GM19043 (cell line): ENCODE data around the gene FGD2.

ENCODE experiments used
- ATAC-seq: cut with Tn5 transposase; IDR thresholded peaks from one replicate; pipeline ENCODE4 v1.9.1; 2021; ENCODE audit warnings: low read depth; ENCODE audit not compliant: unreplicated experiment

Gene FGD2, protein sequence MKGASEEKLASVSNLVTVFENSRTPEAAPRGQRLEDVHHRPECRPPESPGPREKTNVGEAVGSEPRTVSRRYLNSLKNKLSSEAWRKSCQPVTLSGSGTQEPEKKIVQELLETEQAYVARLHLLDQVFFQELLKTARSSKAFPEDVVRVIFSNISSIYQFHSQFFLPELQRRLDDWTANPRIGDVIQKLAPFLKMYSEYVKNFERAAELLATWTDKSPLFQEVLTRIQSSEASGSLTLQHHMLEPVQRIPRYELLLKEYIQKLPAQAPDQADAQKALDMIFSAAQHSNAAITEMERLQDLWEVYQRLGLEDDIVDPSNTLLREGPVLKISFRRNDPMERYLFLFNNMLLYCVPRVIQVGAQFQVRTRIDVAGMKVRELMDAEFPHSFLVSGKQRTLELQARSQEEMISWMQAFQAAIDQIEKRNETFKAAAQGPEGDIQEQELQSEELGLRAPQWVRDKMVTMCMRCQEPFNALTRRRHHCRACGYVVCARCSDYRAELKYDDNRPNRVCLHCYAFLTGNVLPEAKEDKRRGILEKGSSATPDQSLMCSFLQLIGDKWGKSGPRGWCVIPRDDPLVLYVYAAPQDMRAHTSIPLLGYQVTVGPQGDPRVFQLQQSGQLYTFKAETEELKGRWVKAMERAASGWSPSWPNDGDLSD

DNA sequence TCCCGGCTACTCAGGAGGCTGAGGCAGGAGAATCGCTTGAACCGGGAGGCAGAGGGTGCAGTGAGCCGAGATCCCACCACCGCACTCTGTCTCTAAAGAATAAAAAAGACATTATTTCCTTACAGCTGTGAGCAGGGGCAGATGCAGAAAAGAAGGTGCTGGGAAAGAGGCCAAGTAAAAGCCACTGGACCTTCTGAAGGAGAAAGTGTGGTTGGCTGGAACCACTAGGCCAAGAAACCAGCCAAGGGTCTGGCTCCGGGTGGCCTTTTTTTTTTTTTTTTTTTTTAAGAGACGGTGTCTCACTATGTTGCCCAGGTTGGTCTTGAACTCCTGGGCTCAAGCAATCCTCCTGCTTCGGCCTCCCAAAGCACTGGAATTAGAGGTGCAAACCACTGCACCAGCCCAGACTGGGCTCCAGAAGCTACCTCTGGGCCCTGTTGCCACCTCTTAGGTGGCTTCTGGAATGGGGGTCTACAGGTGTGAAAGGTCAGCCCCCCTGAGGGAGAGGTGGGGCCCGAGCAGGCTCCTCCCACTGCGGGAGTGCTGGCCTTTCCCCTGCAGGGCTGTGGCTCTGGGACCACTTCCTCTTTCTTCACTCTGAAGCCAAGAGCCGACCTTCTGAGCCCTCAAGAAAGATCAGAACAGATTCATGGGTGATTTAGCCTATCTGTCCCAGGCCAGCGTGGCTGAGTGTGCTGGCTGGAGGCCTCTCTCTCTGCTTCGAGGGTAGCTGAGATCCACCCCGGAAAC lies at the start of gene FGD2:
Gene FGD2 (plus strand): TSS at position 595 of the 750 bp plus-strand sequence. CDS start 163 bp downstream, outside the sequence.
- ATAC-seq, result peak; percentile 64

DNA sequence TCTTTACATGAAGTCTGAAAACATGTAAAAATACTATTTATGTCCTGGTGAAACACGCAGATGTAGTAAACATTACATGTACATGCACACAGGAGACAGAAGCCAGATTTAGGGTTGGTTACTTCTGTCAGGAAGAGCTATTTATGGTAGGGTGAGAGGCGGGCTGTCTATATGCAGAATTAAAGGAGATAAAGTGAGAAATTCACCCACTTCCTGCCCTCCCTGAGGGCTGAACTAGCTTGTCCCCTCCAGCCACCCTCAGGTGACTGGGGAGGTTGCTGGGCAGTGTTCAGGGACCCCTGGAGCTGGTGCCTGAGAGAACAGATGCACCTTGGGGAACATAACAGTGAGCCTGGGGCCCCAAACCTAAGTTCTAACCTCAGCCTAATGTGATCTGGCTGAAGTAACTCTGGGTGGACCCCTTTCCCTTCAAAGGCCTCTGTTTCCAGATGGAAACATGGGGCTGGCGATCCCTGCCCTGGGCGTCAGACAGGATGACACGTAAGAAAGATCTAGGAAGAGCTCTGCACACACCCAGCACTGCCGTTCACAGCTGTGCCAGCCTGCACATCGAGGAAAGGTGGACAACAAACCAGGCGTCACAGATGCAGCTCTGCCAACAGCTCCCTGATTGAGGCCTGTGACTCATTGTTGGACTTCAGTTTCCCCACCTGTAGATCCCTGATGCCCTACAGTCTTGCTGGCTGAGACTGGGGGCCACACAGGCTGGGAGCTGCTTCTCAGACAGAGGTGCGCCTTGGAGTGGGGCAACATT lies 49.6 kb upstream of the FGD2 start:
- ATAC-seq, result no peak

DNA sequence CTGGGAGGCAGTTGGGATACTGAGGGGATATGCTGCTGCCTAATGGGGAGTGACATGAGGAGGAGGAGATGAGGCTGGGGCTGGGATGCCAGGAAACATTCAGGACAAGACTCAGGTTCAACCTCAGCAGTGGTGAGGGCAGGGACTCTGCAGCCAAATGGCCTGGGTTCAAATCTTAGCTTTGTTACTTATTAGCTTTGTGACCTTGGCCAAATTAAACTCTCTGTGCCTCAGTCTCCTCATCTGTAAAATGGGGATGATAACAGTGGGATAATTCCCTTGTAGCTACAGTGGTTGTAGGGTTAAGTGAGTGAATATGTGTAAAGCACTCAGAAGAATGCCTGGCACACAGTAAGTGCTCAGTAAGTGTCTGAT lies 49.0 kb upstream of the FGD2 start:
- ATAC-seq, result no peak

DNA sequence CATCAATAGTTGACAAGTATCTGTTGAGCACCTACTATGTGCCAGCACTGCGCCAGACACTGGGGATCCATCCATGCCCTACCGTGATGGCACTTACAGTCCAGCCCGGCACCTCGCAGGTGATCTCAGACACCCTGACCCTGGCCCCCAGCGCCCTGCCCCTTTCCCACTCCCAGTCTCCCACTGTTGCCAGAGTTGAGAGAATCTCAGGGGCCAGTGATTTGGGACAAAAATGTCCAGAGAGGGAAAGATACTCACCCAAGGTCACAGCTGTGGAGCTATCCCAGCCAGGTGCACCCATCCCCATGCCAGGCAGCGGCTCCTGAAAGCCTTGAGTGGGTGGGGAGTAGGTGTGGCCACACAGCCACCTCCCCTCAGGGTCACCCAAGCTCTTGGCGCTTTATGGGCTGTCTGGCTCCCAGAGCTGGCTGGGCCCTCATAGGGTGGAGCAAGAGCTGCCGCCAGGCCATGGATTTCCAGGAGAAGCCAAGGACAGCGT lies 47.6 kb upstream of the FGD2 start:
- ATAC-seq, result no peak

DNA sequence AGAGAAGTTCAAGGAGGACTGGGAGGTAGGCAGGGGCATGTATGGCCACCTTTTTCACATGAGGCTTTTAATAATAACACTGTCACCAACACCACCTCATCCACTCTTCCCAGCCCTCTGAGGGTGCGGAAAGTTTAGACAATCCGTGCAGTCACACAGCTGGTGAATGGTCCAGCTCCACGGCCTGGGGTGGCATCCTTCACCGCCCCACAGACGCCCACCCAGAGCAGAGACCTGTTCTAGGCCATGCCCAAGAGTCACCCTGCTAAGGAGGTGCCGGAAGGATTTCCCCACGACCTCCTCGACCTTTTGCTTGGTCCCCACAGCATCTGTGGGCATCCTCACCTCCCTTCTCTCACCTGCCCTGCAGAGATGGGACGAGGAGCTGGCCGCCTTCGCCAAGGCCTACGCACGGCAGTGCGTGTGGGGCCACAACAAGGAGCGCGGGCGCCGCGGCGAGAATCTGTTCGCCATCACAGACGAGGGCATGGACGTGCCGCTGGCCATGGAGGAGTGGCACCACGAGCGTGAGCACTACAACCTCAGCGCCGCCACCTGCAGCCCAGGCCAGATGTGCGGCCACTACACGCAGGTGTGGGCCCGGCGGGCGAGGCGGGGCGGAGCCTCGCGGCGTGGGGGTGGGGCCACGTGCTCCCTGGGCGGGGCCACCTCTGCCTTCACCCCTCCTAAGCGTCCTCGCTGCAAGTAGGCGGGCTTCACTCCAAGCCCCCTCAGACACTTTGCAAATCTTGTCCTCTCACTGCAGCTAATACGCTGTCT lies 46.5 kb upstream of the FGD2 start:
- no peak for ATAC-seq

DNA sequence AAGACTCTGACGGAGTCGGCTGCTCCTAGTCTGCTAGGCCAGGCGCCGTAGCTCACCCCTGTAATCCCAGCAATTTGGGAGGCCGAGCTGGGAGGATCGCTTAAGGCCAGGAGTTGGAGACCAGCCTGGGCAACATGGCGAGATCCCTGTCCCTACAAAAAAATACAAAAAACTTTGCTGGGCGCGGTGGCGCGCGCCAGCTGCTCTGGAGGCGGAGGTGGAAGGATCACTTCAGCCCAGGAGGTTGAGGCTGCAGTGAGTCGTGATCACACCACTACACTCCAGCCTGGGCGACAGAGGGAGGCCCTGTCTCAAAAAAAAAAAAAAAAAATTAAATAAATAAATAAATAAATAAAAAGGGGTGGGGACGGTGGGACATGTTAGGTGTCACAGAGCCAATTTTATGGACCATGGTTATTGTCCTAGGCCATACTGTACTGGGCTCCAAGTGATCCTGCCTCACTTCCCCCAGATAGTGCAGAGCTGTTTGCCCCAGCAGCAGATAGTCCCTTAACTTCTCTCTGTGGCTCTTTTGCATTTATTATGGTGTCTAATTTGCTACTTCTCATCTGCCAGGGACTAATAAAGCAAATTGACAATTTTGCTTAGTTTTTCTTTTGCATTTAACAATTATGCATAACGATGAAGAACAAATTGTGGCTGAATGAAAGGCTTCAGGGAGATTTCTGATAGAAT lies 45.8 kb upstream of the FGD2 start:
- ATAC-seq, result no peak

DNA sequence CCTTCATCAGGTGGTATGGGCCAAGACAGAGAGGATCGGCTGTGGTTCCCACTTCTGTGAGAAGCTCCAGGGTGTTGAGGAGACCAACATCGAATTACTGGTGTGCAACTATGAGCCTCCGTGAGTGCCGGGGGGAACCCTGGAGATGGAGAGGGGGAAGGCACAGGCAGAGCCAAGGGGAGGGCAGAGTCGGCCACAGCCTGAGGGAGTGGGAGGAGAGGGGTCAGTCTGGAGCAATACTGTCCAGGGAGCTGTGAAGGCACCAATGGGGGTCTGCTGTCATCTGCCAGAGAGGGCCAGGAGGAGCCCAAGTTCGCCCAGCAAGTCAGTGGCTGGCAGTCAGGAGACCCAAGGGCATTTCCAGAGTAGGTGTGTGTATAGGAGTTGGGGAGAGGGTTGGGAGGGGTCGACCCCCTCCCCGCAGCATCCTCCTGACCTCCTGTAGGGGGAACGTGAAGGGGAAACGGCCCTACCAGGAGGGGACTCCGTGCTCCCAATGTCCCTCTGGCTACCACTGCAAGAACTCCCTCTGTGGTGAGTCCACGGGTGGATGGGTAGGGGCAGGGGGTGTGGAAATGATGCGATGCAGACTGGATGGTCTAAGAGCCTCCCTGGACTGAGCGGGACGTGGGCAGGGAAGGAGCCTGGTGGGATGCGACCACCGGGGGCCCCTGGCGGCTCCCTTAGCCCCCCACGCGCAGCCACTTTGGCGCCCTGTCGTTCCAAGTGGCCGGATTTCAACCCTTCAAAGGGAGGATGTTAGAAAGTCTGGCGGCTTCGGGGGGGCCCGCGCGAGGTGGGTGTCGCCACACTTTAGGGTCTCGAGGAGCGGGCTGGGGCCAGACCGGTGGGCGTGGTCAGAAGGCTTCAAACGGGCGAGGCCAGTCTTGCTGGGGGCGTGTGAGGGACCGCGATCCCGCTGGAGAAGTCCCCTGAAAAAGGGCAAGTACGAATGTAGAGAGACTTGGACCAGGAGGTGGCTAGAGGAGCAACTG lies 43.7 kb upstream of the FGD2 start:
- no peak for ATAC-seq

DNA sequence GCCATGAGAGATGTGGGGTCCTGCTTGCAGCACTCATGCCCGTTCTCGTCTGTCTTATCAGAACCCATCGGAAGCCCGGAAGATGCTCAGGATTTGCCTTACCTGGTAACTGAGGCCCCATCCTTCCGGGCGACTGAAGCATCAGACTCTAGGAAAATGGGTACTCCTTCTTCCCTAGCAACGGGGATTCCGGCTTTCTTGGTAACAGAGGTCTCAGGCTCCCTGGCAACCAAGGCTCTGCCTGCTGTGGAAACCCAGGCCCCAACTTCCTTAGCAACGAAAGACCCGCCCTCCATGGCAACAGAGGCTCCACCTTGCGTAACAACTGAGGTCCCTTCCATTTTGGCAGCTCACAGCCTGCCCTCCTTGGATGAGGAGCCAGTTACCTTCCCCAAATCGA lies 42.6 kb upstream of the FGD2 start:
- ATAC-seq, result no peak

DNA sequence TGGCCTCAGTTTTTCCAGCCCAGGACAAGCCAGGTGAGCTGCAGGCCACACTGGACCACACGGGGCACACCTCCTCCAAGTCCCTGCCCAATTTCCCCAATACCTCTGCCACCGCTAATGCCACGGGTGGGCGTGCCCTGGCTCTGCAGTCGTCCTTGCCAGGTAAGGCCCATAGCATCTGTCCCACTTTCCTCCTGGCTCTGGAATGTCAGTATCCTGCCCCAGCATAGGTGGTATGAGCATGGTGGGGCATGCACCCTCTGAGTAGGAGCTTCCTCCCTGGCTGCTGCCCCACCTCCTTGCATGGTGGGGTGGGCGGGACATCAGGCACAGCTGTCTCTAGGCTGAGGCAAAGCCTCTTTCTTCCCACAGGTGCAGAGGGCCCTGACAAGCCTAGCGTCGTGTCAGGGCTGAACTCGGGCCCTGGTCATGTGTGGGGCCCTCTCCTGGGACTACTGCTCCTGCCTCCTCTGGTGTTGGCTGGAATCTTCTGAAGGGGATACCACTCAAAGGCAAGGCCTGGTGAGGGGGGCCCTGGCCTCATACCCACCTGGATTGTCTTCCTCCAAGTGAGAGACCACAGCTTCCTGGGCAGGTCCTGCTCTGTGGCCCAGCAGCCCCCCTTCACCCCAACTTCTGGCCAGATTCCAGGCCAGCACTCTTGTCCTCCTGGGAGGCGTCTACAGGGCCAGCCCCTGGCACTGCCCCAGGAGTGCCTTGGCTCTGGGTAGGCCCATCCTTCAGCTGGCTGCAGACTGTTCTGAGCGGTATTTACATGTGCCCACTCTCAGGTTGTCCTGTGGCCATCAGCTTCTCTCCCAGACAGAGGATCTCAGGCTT lies 41.8 kb upstream of the FGD2 start:
- no peak for ATAC-seq

DNA sequence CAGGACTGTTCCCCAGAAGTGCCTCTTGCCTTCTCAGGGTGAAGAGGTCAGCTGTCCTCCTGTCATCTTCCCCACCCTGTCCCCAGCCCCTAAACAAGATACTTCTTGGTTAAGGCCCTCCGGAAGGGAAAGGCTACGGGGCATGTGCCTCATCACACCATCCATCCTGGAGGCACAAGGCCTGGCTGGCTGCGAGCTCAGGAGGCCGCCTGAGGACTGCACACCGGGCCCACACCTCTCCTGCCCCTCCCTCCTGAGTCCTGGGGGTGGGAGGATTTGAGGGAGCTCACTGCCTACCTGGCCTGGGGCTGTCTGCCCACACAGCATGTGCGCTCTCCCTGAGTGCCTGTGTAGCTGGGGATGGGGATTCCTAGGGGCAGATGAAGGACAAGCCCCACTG lies 41.1 kb upstream of the FGD2 start:
- no peak for ATAC-seq

DNA sequence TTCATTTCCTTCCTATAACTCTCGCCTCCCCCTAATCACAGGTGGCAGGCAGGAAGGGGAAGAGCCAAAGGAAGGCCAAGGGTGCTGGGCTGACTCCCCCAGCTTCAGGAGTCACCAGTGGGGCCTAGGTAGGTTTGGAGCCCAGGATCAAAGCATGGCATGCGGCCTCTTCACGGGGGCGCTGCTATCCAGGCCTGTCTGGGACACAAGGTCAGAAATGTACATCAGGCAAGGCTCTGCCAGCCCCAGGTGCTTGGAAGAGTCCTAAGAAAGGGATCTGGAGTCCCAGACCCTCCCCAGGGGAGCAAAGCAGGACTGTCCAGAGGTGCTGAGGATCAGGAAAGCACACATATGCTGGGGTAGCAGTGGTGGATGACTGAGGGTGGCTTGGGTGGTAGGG lies 40.5 kb upstream of the FGD2 start:
- no peak for ATAC-seq

DNA sequence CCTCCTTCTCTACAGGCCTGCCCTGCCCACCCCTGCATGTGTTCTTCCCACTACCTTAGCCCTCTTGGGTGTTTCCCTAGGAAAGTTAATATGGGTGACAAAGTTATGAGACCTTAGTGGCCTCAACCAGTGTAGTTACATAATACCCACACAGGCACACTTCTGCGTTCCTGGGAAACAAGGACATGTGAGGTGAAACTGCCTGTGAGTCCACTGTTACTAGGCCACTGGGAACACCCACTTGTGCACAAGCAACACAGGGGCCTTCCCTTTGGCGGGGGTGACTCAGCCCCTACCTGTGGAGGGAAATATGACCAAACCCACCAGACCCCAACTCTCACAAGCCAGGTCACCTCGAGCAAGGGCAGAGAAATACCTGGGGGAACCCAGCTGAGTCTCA lies 38.2 kb upstream of the FGD2 start:
- ATAC-seq, result no peak

DNA sequence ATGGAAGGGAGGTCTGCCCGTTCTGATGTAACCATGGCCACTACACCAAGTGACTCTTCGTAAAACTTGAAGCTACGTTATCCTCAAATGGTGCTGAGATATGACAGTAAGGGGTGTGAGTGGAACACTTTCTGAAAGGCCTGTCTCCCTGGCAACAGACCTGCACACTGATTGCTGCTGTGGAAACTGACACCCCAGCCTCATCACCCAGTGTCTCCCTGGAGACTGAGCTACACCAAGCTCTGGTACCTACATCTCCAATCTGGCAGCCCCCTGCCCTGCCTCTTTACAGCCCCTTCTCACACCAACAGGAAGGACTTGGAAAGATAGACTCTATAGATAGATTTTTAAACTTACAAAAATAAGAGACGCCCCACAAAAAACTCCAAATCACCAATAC lies 37.7 kb upstream of the FGD2 start:
- ATAC-seq, result no peak

DNA sequence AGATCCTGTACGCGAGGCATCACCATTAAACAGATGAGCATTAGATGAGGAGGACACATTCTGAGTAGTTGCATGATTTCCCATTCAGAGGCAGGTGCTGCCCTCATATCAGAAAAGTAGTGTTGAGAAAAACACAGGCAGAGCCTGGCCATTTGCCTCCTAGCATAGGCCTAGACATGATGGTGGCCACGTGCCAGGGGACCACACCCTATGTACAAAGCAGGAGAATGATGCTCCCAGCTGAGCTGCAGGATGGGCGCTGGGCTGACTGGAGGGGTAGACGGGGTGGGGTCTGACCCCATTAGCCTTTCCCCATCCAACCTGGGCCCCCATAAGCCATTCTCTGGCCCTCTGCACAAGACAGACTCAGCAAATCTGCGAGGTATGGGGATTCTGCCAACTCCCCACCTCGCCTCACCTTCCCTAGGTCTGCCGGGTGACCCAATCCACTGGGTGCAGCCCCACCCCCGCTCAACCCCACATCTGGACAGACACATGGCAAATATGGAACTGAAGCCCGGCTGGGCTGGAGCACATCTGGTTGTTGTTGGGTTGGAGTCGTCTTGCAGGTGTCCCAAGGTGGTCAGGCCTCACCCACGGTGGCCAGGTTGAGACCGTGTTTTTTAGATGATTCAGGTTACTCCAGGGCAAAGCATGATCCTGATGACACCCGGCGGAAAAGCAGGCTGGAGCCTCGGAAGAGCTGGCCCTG lies 37.0 kb upstream of the FGD2 start:
- ATAC-seq, result no peak

DNA sequence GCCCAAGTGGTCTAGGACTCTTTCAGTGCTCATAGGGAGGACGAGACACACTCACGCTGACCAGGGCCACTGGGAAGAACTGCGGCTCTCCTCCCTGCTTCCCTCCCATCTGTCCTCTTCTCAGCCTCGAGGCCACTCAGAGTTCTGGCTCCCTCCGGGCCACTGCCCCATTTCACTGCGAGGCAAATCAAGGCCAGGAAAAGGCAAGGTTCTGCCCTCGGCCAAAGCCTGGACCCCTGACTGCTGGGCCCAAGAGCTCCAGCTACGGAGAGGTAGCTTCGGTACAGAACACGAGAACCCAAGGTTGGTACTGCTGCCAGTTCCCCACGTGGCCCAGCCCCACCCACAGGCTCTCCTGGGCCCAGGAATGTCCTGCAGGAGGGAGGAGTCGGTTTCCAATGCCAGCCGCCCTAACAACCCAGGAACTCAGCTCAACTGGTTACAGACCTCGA lies 36.2 kb upstream of the FGD2 start:
- no peak for ATAC-seq
